Stimulated activated CD8-positive, alpha-beta memory T cell treated with anti-CD3 and anti-CD28 coated beads, Interleukin-2, amount 100 ng/mL, for 1 hour (primary cell): ENCODE results near the gene TMEM242.

Experiments used
- DNase-seq, 2 donors: peaks; one replicate each; pipeline ENCODE4 v3.0.0-alpha.2; 2020; ENCODE audit warnings: low read depth in 2 of 2

Gene TMEM242

GRCh38 chr6:157270916-157271315, 52.4 kb downstream of the TMEM242 start:
- no peak for DNase-seq

GRCh38 chr6:157270308-157270707, 53.0 kb downstream of the TMEM242 start:
- DNase-seq = no peak

- no peak for DNase-seq
Measured at GRCh38 chr6:157269261-157269794, 54.0 kb downstream of the TMEM242 start.

- DNase-seq = no peak
Measured at GRCh38 chr6:157268835-157269234, 54.5 kb downstream of the TMEM242 start.

GRCh38 chr6:157268396-157268795, 54.9 kb downstream of the TMEM242 start:
- DNase-seq = no peak

- no peak for DNase-seq
Measured at GRCh38 chr6:157267654-157268053, 55.7 kb downstream of the TMEM242 start.

GRCh38 chr6:157267109-157267611, 56.2 kb downstream of the TMEM242 start:
- no peak for DNase-seq

- no peak for DNase-seq
Measured at GRCh38 chr6:157266274-157267101, 56.8 kb downstream of the TMEM242 start.

GRCh38 chr6:157265635-157266034, 57.7 kb downstream of the TMEM242 start:
- DNase-seq = no peak

- no peak for DNase-seq
Measured at GRCh38 chr6:157265186-157265585, 58.1 kb downstream of the TMEM242 start.

- no peak for DNase-seq
Measured at GRCh38 chr6:157264701-157265100, 58.6 kb downstream of the TMEM242 start.

GRCh38 chr6:157263881-157264397, 59.4 kb downstream of the TMEM242 start:
- no peak for DNase-seq

GRCh38 chr6:157263146-157263545, 60.2 kb downstream of the TMEM242 start:
- DNase-seq = no peak

GRCh38 chr6:157261606-157262005, 61.7 kb downstream of the TMEM242 start:
- DNase-seq = no peak

- DNase-seq = no peak
Measured at GRCh38 chr6:157260735-157261410, 62.4 kb downstream of the TMEM242 start.

GRCh38 chr6:157259443-157259842, 63.9 kb downstream of the TMEM242 start:
- DNase-seq = no peak

- DNase-seq = no peak
Measured at GRCh38 chr6:157258878-157259277, 64.4 kb downstream of the TMEM242 start.

- DNase-seq = no peak
Measured at GRCh38 chr6:157255079-157255478, 68.2 kb downstream of the TMEM242 start.

GRCh38 chr6:157254538-157254937, 68.8 kb downstream of the TMEM242 start:
- no peak for DNase-seq

GRCh38 chr6:157253699-157254098, 69.6 kb downstream of the TMEM242 start:
- no peak for DNase-seq

- no peak for DNase-seq
Measured at GRCh38 chr6:157253017-157253416, 70.3 kb downstream of the TMEM242 start.

GRCh38 chr6:157251586-157252247, 71.6 kb downstream of the TMEM242 start:
- DNase-seq = no peak
